HepG2 (cell line): ENCODE measurements around the gene SRXN1. TPM values are rescaled to one million over a fixed set of nuclear protein-coding genes. Genes with fewer than 3 reads are reported as not detected.

Experiments used
- ATAC-seq: fragments of 200-7000 bp; cut with Tn5 transposase; 3 replicates; pipeline ENCODE4 v1.9.1; 2020; ENCODE audit warnings: mild to moderate bottlenecking, moderate library complexity
- BruUV-seq: library from RNA; stranded (reverse); fragments of 400-500 nt; replicated peaks from 2 replicates; lab custom pipeline; 2021; lab: Mats Ljungman, UMichigan
- CTCF ChIA-PET: fragments of 300-600 bp; formaldehyde crosslinking; extraction: SDS; loops from one replicate; lab custom pipeline; 2021; ENCODE audit warnings: low total read pairs, inconsistent platforms, low intra/inter-chr PET ratio; lab: Yijun Ruan, JAX
- POLR2A ChIA-PET: fragments of 350-600 bp; sonication (Branson Sonifier 250); formaldehyde crosslinking; loops from one replicate; lab custom pipeline; 2020; ENCODE audit warnings: antibody characterized with exemption, inconsistent platforms; lab: Yijun Ruan, JAX
- DNase-seq: peaks from one replicate; pipeline ENCODE4 v3.0.0-alpha.2; 2015; ENCODE audit warnings: low spot score
- FAIRE-seq: peaks from 3 replicates; lab custom pipeline; 2011; peaks lifted over from hg19 to GRCh38; lab: Jason Lieb, UNC
- H2AFZ ChIP-seq: one replicate; pipeline ENCODE4 v1.6.1; 2011; ENCODE audit warnings: low read length, inconsistent platforms
- H3K27ac ChIP-seq: fragments of 300-600 bp; 3 replicates; pipeline ENCODE4 v1.8.0; 2011; ENCODE audit warnings: mixed run types, mild to moderate bottlenecking, mixed read lengths, low read length, inconsistent platforms; ENCODE audit not compliant: insufficient read depth; ENCODE audit errors: extremely low read length
- H3K27me3 ChIP-seq, 2 experiments: fragments of 200-600 bp in 1 of 2; 2 replicates in 1 of 2; 3 replicates in 1 of 2; pipeline versions ENCODE4 v1.6.0 to v1.8.0; 2011; ENCODE audit warnings: low read length in 2 of 2, mild to moderate bottlenecking in 2 of 2, moderate library complexity in 2 of 2, inconsistent platforms in 1 of 2; ENCODE audit not compliant: insufficient read depth in 2 of 2, control insufficient read depth in 1 of 2
- H3K36me3 ChIP-seq, 2 experiments: fragments of 200-600 bp in 1 of 2; replicated peaks in 1 of 2; 2 replicates in 1 of 2; 3 replicates in 1 of 2; pipeline versions ENCODE4 v1.5.1 to v1.8.0; 2011; ENCODE audit warnings: low read length in 2 of 2, inconsistent platforms in 1 of 2; ENCODE audit not compliant: insufficient read depth in 2 of 2, control insufficient read depth in 1 of 2
- H3K4me1 ChIP-seq: 2 replicates; pipeline ENCODE4 v1.5.1; 2012; ENCODE audit warnings: low read length, inconsistent platforms; ENCODE audit not compliant: insufficient read depth
- H3K4me2 ChIP-seq: 2 replicates; pipeline ENCODE4 v1.6.0; 2011; ENCODE audit warnings: low read depth, low read length, inconsistent platforms
- H3K4me3 ChIP-seq, 3 experiments: fragments of 200-600 bp in 1 of 3; sonication (generic), shearing (Covaris generic) in 1 of 3; replicated peaks in 1 of 3; 2 replicates each; pipeline ENCODE4 v1.5.1; 2011 to 2016; ENCODE audit warnings: low read length in 3 of 3, inconsistent platforms in 2 of 3, low read depth in 2 of 3, mild to moderate bottlenecking in 2 of 3, control low read depth in 1 of 3, mixed read lengths in 1 of 3; ENCODE audit not compliant: insufficient read depth in 1 of 3
- H3K79me2 ChIP-seq: one replicate; pipeline ENCODE4 v1.6.1; 2011; ENCODE audit warnings: low read length, inconsistent platforms; ENCODE audit not compliant: insufficient read depth
- H3K9ac ChIP-seq: 2 replicates; pipeline ENCODE4 v1.6.0; 2011; ENCODE audit warnings: mild to moderate bottlenecking, low read depth, low read length, inconsistent platforms; ENCODE audit not compliant: insufficient read depth
- H3K9me3 ChIP-seq: 2 replicates; pipeline ENCODE4 v1.5.1; 2012; ENCODE audit warnings: mild to moderate bottlenecking, low read length
- H4K20me1 ChIP-seq: 2 replicates; pipeline ENCODE4 v1.6.0; 2011; ENCODE audit warnings: inconsistent platforms, mild to moderate bottlenecking, low read length, moderate library complexity; ENCODE audit not compliant: insufficient read depth
- GPBP1L1 ChIP-seq: sonication (generic); formaldehyde crosslinking; IDR thresholded peaks from 2 replicates; pipeline ENCODE4 v1.5.0; 2020; ENCODE audit warnings: mild to moderate bottlenecking, missing genetic modification reagents
- GTF3A ChIP-seq: sonication (generic); formaldehyde crosslinking; conservative IDR thresholded peaks from 2 replicates; pipeline ENCODE4 v1.4.0; 2020; ENCODE audit warnings: mild to moderate bottlenecking, missing genetic modification reagents
- HOMEZ ChIP-seq: IDR thresholded peaks from 2 replicates; pipeline ENCODE4 v1.6.1; 2016; ENCODE audit warnings: low read depth
- HOXA3 ChIP-seq: sonication (generic); formaldehyde crosslinking; IDR thresholded peaks from 2 replicates; pipeline ENCODE4 v1.5.0; 2020; ENCODE audit warnings: missing genetic modification reagents
- KDM5A ChIP-seq: fragments of 200-600 bp; sonication (generic); IDR thresholded peaks from 2 replicates; pipeline ENCODE4 v1.7.0; 2018; ENCODE audit warnings: antibody characterized with exemption, mild to moderate bottlenecking, low read length, borderline replicate concordance
- MED1 ChIP-seq: sonication (generic); formaldehyde crosslinking; IDR thresholded peaks from 2 replicates; pipeline ENCODE4 v1.4.0; 2020; ENCODE audit warnings: missing genetic modification reagents
- MNT ChIP-seq: fragments of 450-650 bp; IDR thresholded peaks from 2 replicates; pipeline ENCODE4 v1.6.1; 2016
- MTF1 ChIP-seq: sonication (generic); formaldehyde crosslinking; IDR thresholded peaks from 2 replicates; pipeline ENCODE4 v1.5.0; 2020; ENCODE audit warnings: missing genetic modification reagents
- ONECUT2 ChIP-seq: sonication (generic); formaldehyde crosslinking; IDR thresholded peaks from 2 replicates; pipeline ENCODE4 v1.4.0; 2020; ENCODE audit warnings: missing genetic modification reagents
- SAFB2 ChIP-seq: sonication (generic); formaldehyde crosslinking; IDR thresholded peaks from 2 replicates; pipeline ENCODE4 v1.5.1; 2020; ENCODE audit warnings: missing genetic modification reagents, low read depth, mild to moderate bottlenecking, borderline replicate concordance
- SP2 ChIP-seq: sonication (generic); formaldehyde crosslinking; IDR thresholded peaks from 2 replicates; pipeline ENCODE4 v1.5.1; 2020; ENCODE audit warnings: mild to moderate bottlenecking, missing genetic modification reagents
- ZKSCAN8 ChIP-seq: IDR thresholded peaks from 2 replicates; pipeline ENCODE4 v1.6.1; 2016; ENCODE audit warnings: borderline replicate concordance, missing genetic modification reagents, missing compliant biosample characterization
- ZNF878 ChIP-seq: sonication (generic); formaldehyde crosslinking; IDR thresholded peaks from 2 replicates; pipeline ENCODE4 v1.8.1; 2023; ENCODE audit warnings: mild to moderate bottlenecking, missing genetic modification reagents, moderate library complexity
- ZSCAN22 ChIP-seq: sonication (generic); formaldehyde crosslinking; IDR thresholded peaks from 2 replicates; pipeline ENCODE4 v1.4.0; 2020; ENCODE audit warnings: mild to moderate bottlenecking, missing genetic modification reagents
- WGBS: methylation state at CpG from one replicate; pipeline ENCODE4 v1.1.6; 2017; ENCODE audit warnings: low lambda C conversion rate; 5-methylcytosine and 5-hydroxymethylcytosine counted together
- in situ Hi-C: cut with HindIII; loops from 2 replicates; pipeline ENCODE4 v1.10.0; 2017; ENCODE audit warnings: low pct_unique_long_range_greater_than_20kb; ENCODE audit not compliant: extremely low pct_ligation_motif_present
- intact Hi-C: fragments of 100-400 bp; cut with micrococcal nuclease; formaldehyde crosslinking; loops from one replicate; pipeline ENCODE4 v1.10.0; 2022; ENCODE audit not compliant: unreplicated experiment
- polyA plus RNA-seq, 8 experiments: library from polyadenylated mRNA; depleted of rRNA in 3 of 8; stranded (reverse) in 7 of 8; unstranded in 1 of 8; fragments of >200 nt; fragmentation: Illumina TruSeq in 4 of 8; extraction: Trizol in 4 of 8; gene quantifications; 2 replicates each; pipeline versions ENCODE4 v1.2.1 to v1.2.3, GENCODE V29; 2011 to 2016; ENCODE audit warnings: low read depth in 4 of 8, missing spikeins in 1 of 8, mixed read lengths in 1 of 8; ENCODE audit not compliant: insufficient read depth in 1 of 8
- total RNA-seq, 5 experiments: library from RNA; depleted of rRNA; stranded (reverse); fragments of >200 nt; fragmentation: Illumina TruSeq; extraction: Trizol; gene quantifications; 2 replicates each; pipeline ENCODE4 v1.2.3, GENCODE V29; 2016; ENCODE audit warnings: low read depth in 1 of 5
- TF ChIP-seq, protein P1 (sequence below): sonication (generic); formaldehyde crosslinking; conservative IDR thresholded peaks from 2 replicates; pipeline ENCODE4 v1.4.0; 2020; ENCODE audit warnings: missing genetic modification reagents
- TF ChIP-seq, protein P2 (sequence below): sonication (generic); formaldehyde crosslinking; IDR thresholded peaks from 2 replicates; pipeline ENCODE4 v1.5.0; 2020; ENCODE audit warnings: missing genetic modification reagents

The SRXN1 gene
- total and polyA plus RNA-seq, 2 of the 13 experiments (the other 11 are each of a cell fraction or from before 2014, with no cell fraction given), result 29.9 to 87.7 TPM

GRCh38 chr20:694496-694895 lies 41.5 kb upstream of the SRXN1 start:
- H3K9me3 ChIP-seq, result no peaks in the 10 kb centered on the region
- peaks cover 8 to 43% of the 10 kb centered on the region in 2 experiments for H3K27me3 ChIP-seq
- ChIA-PET POLR2A (no interaction called here), CTCF (no interaction called here)
- DNase-seq, result no peak
- H3K4me2 ChIP-seq, result no peak overlapping the region
- no peaks in the 10 kb centered on the region for H3K79me2 ChIP-seq
- no peaks in the 10 kb centered on the region; the same call in 1 of the 2 replicates for H4K20me1 ChIP-seq
- intact Hi-C loops, result no loop called here
- no TSS peak for BruUV-seq
- in situ Hi-C loops, result no loop called here
- no peaks in the 10 kb centered on the region for H3K4me1 ChIP-seq
- WGBS, result 9% methylated on average over 4 of the region's 4 CpGs
- H3K36me3 ChIP-seq, result no peaks in the 10 kb centered on the region
- no peak overlapping the region for H2AFZ ChIP-seq
- no peak overlapping the region for H3K4me3 ChIP-seq
- no peak for TF ChIP-seq KDM5A
- TF ChIP-seq SAFB2 (CRISPR knock-in tag), result no peak
- no peak for TF ChIP-seq HOXA3 (CRISPR knock-in tag)
- TF ChIP-seq GTF3A (CRISPR knock-in tag), result no peak
- TF ChIP-seq, protein P1, sequence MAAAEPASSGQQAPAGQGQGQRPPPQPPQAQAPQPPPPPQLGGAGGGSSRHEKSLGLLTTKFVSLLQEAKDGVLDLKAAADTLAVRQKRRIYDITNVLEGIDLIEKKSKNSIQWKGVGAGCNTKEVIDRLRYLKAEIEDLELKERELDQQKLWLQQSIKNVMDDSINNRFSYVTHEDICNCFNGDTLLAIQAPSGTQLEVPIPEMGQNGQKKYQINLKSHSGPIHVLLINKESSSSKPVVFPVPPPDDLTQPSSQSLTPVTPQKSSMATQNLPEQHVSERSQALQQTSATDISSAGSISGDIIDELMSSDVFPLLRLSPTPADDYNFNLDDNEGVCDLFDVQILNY (CRISPR knock-in tag), result no peak
- TF ChIP-seq SP2 (CRISPR knock-in tag), result no peak
- no peak for TF ChIP-seq MED1 (CRISPR knock-in tag)
- TF ChIP-seq MTF1 (CRISPR knock-in tag), result no peak
- no peak for TF ChIP-seq GPBP1L1 (CRISPR knock-in tag)
- no peak for TF ChIP-seq ZSCAN22 (CRISPR knock-in tag)
- no peak for TF ChIP-seq MNT
- no peak for TF ChIP-seq ONECUT2 (CRISPR knock-in tag)
- no peak for TF ChIP-seq ZNF878 (CRISPR knock-in tag)
- TF ChIP-seq, protein P2, sequence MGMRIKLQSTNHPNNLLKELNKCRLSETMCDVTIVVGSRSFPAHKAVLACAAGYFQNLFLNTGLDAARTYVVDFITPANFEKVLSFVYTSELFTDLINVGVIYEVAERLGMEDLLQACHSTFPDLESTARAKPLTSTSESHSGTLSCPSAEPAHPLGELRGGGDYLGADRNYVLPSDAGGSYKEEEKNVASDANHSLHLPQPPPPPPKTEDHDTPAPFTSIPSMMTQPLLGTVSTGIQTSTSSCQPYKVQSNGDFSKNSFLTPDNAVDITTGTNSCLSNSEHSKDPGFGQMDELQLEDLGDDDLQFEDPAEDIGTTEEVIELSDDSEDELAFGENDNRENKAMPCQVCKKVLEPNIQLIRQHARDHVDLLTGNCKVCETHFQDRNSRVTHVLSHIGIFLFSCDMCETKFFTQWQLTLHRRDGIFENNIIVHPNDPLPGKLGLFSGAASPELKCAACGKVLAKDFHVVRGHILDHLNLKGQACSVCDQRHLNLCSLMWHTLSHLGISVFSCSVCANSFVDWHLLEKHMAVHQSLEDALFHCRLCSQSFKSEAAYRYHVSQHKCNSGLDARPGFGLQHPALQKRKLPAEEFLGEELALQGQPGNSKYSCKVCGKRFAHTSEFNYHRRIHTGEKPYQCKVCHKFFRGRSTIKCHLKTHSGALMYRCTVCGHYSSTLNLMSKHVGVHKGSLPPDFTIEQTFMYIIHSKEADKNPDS, result no peak
- no peak for TF ChIP-seq ZKSCAN8 (CRISPR knock-in tag)
- TF ChIP-seq HOMEZ, result no peak
- FAIRE-seq, result no peak
- no peak overlapping the region for H3K27ac ChIP-seq
- no peak for ATAC-seq
- H3K9ac ChIP-seq, result no peak overlapping the region
